Measurements from ENCODE around the gene TMPRSS13.

The TMPRSS13 gene

DNA sequence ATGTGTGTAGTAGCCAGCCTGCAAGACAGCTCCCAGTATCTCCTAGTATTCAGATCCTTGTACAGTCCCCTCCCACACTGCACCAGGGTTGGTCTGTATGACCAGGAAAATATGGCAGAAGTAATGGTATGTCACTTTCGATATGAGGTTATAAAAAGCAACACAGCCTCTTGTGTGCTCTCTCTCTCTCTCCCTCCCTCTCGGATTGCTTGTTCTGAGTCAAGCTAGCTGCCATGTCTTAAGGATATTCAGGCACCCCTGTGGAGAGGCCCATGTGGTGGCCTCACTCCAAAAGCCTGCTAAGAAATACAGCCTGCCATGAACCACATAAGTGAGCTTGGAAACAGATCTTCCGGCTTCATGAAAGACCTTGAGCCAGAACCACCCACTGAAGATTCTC is 78.1 kb downstream of the TMPRSS13 start:
- DNase-seq (ENCODE audit: low read depth): no peak

Measured in ELR (cell line).